ENCODE data around the gene MET.

DNA sequence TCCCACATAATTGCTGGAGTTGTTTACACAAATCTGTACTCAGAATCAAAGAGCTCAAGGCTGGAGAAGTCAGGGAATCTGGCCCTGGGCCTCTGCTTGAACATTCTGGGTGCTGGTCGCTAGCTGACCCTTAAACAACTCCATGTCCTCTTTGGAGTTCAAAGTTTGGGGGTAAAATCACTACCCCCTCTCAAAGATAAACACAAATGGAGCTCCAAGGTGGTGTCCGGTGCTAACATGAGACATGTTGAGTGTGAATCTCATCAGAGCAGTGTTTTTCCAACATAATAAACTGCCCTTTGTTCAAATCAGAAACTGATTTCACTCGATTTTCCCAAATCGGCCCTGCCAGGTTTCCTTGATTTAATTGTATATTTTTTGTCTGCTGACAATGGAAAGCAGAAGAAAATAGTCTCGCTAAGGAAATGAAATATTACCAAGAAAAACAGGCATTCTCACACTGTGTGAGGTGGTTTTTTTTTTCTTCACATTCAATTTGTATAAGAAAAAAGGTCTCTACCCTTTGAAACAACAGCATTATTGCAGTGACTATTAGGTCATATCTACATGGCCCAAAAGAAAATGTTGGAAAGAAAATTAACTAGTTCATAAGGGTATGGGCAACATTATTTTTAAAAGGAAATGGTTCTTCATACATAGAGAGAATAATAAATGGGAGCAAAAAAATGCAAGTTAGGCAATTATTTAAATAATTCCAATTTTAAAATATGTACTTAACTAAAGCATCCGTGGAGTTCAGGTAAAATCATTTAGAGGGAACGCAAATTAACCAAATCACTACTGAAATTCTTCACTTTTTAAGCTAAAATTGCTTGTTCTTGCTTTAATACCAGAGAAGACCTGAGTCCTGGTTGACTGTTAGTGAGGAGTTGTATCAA lies 134.3 kb downstream of the MET start:
- TF ChIP-seq, protein P1, sequence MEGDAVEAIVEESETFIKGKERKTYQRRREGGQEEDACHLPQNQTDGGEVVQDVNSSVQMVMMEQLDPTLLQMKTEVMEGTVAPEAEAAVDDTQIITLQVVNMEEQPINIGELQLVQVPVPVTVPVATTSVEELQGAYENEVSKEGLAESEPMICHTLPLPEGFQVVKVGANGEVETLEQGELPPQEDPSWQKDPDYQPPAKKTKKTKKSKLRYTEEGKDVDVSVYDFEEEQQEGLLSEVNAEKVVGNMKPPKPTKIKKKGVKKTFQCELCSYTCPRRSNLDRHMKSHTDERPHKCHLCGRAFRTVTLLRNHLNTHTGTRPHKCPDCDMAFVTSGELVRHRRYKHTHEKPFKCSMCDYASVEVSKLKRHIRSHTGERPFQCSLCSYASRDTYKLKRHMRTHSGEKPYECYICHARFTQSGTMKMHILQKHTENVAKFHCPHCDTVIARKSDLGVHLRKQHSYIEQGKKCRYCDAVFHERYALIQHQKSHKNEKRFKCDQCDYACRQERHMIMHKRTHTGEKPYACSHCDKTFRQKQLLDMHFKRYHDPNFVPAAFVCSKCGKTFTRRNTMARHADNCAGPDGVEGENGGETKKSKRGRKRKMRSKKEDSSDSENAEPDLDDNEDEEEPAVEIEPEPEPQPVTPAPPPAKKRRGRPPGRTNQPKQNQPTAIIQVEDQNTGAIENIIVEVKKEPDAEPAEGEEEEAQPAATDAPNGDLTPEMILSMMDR (conservative IDR thresholded peaks at IDR 0.05 in 1 of 2, IDR thresholded peaks at IDR 0.05 in 1 of 2; ENCODE audit: extremely low read depth in 1 of 2, insufficient read depth in 1 of 2, low read depth in 1 of 2, low read length in 2 of 2): no peak
- TF ChIP-seq EZH2 (IDR thresholded peaks at IDR 0.05; ENCODE audit: borderline replicate concordance, low read length): no peak

Data from mammary epithelial cell (primary cell).